CD4-positive, alpha-beta T cell treated with Interleukin-17A for 4 hours (primary cell): ENCODE data around the gene KIF26B.
"Not testable (repeated sequence)": the region's sequence is repeated elsewhere in the genome, so short reads cannot be mapped to it uniquely, and the experiment has no call there.

Experiments used
- DNase-seq: peaks from one replicate; pipeline ENCODE4 v3.0.0-alpha.2; 2020; ENCODE audit warnings: mixed read lengths

The KIF26B gene

DNA sequence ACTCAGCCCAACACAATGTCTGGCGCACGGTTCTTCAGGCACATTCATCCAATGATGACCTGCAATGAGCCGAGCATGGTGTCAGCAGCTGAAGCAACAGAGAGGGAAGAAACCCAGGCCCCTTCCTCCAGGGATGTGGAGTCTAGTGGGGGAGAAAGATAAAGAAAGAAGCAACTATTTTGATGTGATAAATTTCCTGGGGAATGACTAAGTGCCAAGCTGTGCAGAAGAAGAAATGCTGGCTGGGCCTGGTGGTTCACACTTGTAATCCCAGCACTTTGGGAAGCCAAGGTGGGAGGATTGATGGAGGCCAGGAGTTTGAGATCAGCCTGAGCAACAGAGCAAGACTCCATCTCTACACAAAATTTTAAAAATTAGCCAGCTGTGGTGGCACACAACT is 561.8 kb downstream of the KIF26B start:
- DNase-seq, result no peak

DNA sequence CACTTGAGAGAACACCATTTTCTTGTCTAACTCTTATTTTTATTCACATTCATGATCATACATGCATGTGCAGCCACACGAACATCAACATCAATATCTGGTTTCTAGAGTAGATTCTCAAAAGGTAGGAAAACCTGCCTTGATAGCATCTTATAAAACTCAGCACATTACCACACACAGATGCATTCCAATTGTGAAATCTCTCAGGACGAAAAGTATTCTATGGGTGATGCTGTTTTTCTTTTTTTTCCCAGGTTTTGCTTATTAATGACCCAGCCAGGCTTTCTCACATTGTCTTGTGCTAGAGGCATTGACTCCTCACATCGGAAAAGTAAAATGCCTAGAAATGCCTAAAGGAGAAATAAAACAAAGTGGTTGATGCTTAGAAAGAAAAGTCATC is 562.8 kb downstream of the KIF26B start:
- no peak for DNase-seq

DNA sequence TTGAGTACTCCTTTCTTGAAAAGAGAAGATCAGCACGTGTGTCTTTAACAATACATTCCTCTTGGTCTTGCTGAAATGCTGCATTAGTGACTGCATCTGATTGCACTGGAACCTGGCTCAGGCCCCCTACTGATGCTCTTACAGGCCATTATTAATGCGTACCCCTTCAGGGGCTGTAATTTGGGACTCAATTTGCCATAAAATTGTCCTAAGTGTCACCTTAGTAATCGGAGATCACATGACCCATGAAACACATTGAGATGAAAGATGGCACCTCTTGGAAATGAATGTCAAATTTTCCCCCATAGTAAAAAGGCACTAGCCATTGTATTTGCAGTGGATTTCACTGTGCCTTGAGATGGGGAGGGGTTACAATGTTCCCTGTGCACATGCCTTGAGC is 563.3 kb downstream of the KIF26B start:
- DNase-seq, result no peak

DNA sequence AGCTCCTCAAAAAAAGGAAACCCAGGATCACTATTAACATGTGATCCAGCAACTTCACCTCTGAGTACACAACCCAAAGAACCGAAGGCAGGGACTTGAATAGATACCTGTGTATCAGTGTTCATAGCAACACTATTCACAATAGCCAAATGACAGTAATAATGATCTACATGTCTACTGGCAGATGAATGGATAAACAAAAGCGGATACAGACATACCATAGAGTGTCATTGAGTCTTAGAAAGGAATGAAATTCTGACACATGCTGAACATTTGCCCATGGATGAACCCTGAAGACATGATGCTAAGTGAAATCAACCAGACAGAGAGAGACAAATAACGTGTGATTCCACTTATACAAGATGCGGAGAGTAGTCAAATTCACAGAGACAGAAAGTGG is 564.2 kb downstream of the KIF26B start:
- no peak for DNase-seq

DNA sequence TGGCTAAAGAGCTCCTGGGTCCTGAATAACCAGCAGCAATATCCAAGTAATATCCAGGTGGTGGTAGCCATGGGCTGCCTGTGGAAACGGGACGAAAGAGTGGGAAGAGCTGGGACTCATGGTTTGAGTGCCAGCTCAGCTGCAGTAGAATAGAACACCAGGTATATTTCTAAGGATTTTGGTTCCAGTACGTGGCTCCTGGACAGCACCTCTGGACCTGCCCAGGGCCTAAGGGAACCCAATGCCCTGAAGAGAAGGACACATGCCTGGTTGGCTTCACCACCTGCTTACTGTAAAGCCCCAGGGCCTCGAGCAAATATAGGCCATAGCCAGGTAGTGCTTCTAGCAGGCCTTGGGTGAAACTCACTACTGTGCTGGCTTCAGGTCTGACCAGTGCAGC is 566.7 kb downstream of the KIF26B start:
- no peak for DNase-seq

DNA sequence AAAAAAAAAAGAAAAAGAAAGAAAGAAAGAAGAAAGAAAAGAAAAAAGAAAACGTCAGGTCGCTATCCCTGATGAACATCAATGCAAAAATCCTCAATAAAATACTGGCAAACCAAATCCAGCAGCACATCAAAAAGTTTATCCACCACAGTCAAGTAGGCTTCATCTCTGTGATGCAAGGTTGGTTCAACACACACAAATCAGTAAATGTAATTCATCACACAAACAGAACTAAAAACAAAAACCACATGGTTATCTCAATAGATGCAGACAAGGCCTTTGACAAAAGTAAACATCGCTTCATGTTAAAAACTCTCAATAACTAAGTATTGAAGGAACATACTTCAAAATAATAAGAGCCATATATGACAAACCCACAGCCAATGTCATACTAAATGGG is 573.2 kb downstream of the KIF26B start:
- not testable (repeated sequence) for DNase-seq

DNA sequence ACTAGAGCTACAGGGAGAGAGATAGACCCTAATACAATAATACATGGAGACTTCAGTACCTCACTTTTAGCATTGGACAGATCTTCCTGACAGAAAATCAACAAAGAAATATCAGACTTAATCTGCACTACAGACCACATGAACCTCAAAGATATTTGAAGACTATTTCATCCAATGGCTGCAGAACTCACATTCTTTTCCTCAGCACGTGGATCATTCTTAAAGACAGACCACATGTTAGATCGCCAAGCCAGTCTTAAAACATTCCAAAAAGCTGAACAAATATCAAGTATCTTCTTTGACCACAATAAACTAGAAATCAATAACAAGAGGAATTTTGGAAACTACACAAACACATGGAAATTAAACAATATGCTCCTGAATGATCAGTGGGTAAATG is 576.0 kb downstream of the KIF26B start:
- DNase-seq, result no peak

DNA sequence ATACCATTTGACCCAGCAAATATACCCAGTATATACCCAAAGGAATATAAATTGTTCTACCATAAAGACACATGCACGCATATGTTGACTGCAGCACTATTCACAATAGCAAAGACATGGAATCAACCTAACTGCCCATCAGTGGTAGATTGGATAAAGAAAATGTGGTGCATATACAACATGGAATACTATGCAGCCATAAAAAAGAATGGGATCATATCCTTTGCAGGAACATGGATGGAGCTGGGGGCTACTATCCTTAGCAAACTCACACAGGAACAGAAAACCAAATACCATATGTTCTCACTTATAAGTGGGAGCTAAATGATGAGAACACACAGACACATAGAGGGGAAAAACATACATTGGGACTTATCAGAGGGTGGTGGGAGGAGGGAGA is 585.6 kb downstream of the KIF26B start:
- not testable (repeated sequence) for DNase-seq

DNA sequence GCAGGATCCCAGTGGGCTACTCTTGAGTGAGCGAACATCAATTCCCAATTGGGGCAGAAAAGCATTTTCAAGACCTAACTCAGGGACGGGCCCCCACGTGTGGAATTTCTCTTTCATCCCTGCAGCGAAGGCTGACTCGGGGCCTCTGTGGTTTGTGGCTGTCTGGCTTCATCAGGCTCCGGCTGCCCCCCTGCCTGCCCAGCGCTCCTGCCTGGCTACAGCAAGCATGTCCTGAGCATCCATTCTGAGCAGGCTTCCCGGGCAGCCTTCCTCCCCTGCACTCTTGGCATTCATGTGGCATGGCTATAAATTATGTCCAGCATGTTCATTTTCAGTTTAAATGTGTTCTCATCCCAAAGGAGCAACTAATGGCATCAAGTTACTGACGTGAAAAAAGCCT is 588.1 kb downstream of the KIF26B start:
- DNase-seq, result no peak

DNA sequence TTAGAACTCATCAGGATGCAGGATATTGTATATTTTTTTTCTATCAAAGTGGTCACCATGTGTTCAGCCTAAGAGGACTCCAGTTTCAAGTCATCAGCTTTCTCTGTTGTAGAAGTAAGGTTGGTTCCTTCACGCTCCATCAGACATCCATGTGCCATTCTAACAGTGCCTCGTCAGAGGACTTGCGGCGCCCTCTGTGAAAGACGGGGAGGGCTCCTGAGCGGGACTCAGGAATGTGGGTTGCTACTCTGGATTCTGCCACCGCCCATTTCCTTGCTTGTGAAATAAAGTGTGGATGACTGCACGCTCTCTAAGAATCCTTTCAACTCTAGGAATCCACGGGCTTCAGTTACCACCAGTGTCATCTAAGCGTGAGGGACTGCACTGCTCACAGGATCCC is 593.5 kb downstream of the KIF26B start:
- DNase-seq, result no peak

DNA sequence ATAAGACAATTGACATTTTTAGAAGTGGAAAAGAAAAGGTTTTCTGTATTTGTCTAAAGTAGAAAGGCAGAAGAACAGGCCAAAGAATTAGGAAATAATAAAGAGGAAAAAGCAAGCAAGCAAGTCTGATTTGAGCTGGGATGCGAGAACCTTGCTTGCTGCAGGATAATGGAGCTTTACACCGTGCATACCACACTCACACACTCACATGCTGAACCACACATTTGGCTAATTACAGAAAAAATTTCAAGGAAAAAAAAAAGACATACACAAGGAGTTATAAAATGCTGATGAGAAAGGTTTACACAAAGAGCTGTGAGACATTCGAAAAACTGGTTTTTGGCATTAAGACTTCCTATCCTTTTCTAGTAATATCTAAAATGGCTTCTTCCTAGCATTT is 593.9 kb downstream of the KIF26B start:
- no peak for DNase-seq

DNA sequence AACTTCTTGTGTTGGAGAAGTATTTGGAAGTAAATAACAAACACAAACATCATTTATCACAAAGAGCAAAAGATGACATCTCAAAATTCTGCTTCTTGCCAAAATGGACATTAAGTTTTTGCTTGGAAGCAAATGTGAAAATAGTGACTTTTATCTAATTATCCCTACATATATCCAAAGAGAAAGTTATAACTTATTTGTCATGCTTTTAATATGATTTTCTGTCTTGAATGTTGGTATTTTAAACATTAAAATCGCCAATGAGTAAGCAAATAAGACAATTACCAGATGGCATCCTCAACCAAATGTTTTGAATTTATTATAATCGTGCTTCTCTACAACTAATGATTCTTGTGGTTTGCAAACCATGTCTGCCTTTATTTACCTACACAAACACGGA is 594.3 kb downstream of the KIF26B start:
- DNase-seq, result no peak

DNA sequence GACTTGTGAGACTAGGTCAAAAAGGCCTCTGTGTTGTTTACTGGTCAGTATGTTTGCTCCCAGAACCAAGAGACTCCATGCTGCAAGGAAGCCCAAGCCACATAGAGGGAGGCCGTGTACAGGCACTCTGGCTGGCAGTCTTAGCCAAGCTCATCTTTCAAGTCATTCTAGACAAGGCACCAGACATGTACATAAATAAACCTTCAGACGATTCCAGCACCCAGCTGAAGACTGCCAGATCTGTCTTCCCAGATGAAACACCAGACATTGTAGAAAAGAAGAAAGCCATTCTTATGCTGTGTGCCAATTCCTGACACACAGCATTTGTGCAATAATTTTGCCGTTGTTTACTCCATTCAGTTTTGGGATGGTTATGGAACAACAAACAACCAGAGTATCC is 595.5 kb downstream of the KIF26B start:
- DNase-seq, result no peak

DNA sequence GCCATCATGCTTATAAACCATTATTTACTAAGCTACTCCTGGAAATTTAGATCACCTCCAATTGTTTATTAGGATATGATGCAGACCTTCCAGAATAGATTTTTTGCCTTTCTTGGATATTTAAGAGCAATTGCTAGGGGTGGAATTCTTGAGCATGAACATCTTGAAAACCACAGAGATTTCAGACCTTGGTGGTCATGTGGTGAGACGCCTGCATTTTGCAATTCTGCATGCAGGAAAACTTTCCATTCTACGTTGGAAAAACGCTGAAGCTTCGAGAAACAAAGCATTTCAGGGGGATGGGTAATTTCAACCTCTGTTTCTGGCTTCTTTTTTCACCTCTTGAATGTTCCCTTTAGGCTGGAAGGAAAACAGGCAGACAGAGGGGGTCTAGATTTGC is 596.3 kb downstream of the KIF26B start:
- no peak for DNase-seq

DNA sequence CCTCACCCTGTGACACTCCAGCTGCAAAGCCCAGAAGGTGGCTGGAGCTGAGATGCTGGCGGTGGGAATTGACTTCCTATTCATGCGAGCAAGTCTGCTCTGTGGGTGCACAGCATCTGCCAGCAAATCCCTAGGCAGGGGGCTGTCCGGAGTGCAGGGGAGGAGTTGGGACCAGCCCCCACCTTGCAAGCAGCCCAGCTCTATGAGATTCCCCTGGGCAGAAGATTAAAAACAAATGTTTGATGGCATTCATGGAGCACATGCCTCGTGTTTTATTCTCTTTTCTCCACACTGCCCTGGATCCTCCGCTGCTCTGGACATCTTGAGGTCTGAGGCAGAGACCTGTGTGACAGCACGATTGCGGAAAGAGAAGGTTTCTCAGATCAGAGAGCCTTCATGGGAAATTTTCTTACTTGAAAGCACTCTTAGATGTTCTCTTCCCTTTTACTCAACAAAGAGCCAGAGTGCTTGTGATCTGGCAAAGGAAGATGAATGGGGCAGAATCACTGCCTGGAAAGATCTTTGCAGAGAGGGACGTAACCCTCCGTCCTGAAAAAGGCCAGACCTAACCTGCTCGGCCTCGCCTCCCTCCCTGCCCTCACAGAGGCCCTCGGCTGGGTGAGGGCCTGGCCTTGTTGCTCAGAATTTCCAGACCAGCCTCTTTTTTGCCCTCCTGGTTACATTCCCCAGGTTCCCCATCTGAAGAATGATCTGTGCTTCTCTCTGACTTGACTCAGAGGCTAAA is 597.1 kb downstream of the KIF26B start:
- DNase-seq, result no peak

DNA sequence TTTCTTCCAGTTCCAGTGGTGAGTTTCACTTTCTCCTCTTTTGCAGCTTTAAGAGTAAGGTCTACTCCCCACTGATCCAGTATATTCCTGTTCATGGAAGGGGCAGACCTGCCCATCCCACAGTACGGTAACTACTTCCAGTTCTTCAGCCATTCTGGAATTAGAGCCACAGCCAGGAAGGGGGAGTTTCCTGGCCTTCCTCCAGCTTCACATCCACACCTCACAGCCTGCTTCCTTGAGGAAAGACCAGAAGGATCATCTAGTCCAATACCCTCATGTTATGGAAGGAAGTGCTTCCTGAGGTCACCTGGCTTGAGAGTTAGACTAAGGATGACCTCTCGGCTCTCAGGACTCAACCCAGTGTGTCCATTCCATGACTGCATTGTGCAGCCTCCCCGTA is 597.8 kb downstream of the KIF26B start:
- no peak for DNase-seq

DNA sequence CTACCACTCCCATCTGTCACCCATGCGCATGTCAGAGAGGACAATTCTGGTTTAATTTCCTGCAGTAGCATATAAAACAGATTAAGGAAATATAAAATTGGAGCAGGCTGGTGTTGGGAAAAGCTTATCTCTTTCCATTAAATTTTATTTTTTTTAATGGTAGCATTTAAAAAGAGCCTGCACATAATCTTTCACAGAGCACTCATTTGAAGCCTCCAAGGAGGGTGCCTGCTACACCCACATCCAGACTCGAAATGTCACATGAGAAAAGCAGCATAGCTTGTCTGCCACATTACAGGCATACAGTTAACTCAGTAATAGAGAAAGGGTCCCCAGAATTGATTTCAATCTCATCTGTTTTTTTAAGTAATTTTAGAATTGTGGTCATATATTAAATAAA is 599.0 kb downstream of the KIF26B start:
- no peak for DNase-seq

DNA sequence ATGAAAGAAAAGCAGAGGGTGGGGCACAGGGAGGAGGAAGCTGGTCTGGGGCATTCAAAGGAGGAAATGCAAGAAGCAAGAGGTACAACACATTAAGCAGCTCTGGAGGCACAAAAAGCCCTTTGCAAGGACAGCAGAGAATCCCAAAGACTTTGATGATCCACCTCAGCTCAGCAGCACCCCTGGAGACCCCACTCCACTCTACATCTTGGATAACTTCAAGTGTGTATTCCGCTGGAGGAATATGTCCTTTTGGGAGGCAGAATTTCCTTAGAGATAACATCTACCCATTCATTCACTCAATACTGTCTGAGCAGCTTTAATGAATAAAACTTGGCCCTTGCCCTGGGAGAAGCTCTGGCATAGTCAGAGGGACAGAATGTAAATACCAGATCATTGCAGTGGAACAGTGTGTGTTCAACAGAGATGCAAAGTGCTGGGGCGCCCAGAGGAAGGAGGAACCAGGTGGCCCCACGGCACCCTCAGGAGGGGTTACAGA is 599.7 kb downstream of the KIF26B start:
- DNase-seq, result no peak
